ENCODE results near the gene CAD.

The CAD gene

GRCh38 chr2:27251766-27252165 lies 34.6 kb downstream of the CAD start:
- no peaks in the 10 kb centered on the region for H3K9me3 ChIP-seq
- no peak for DNase-seq
- TF ChIP-seq CTCF (IDR thresholded peaks at IDR 0.05; ENCODE audit: low read depth, low read length): no peak
- no peaks in the 10 kb centered on the region for H3K27me3 ChIP-seq
- H3K4me1 ChIP-seq: peaks cover 13% of the 10 kb centered on the region
- no peak overlapping the region for H3K4me3 ChIP-seq (ENCODE audit: low read depth, low read length)
- no peaks in the 10 kb centered on the region for H3K36me3 ChIP-seq

- Histone ChIP-seq H3K27me3 (peaks cover 2% of the 10 kb centered on the region; the same call in 1 of the 2 replicates), H3K4me3 (ENCODE audit: low read depth, low read length) (peak overlapping the region; percentile 3; the same call in 1 of the 2 replicates), H3K36me3 (no peaks in the 10 kb centered on the region), H3K4me1 (peaks cover 13% of the 10 kb centered on the region), H3K9me3 (no peaks in the 10 kb centered on the region)
- peak; percentile 81 for DNase-seq
- TF ChIP-seq CTCF (IDR thresholded peaks at IDR 0.05; ENCODE audit: low read depth, low read length): no peak
Measured at GRCh38 chr2:27255187-27255586, 38.0 kb downstream of the CAD start.

- no peaks in the 10 kb centered on the region for H3K36me3 ChIP-seq
- no peak overlapping the region; the same call in 1 of the 2 replicates for H3K4me3 ChIP-seq (ENCODE audit: low read depth, low read length)
- H3K27me3 ChIP-seq: peaks cover 6% of the 10 kb centered on the region
- no peaks in the 10 kb centered on the region for H3K9me3 ChIP-seq
- no peak for TF ChIP-seq CTCF (IDR thresholded peaks at IDR 0.05; ENCODE audit: low read depth, low read length)
- peaks cover 13% of the 10 kb centered on the region for H3K4me1 ChIP-seq
- DNase-seq: no peak
Measured at GRCh38 chr2:27255660-27256059, 38.5 kb downstream of the CAD start.

GRCh38 chr2:27256855-27257454 lies 39.8 kb downstream of the CAD start:
- TF ChIP-seq CTCF (IDR thresholded peaks at IDR 0.05; ENCODE audit: low read depth, low read length): no peak
- no peak for DNase-seq
- H3K9me3 ChIP-seq: no peaks in the 10 kb centered on the region

GRCh38 chr2:27258051-27258450 lies 40.9 kb downstream of the CAD start:
- Histone ChIP-seq H3K4me3 (ENCODE audit: low read depth, low read length) (no peak overlapping the region), H3K27me3 (peaks cover 30% of the 10 kb centered on the region), H3K36me3 (no peaks in the 10 kb centered on the region), H3K9me3 (no peaks in the 10 kb centered on the region), H3K4me1 (peaks cover 13% of the 10 kb centered on the region)
- no peak for TF ChIP-seq CTCF (IDR thresholded peaks at IDR 0.05; ENCODE audit: low read depth, low read length)
- no peak for DNase-seq

More at GRCh38 chr2:27256855-27257454, 39.8 kb downstream of the CAD start:
- Histone ChIP-seq H3K36me3 (no peaks in the 10 kb centered on the region), H3K27me3 (peaks cover 19% of the 10 kb centered on the region), H3K4me3 (ENCODE audit: low read depth, low read length) (no peak overlapping the region), H3K4me1 (peaks cover 13% of the 10 kb centered on the region)

GRCh38 chr2:27261241-27261925 lies 44.2 kb downstream of the CAD start:
- peaks cover 8% of the 10 kb centered on the region for H3K4me1 ChIP-seq
- no peak for TF ChIP-seq CTCF (IDR thresholded peaks at IDR 0.05; ENCODE audit: low read depth, low read length)
- H3K27me3 ChIP-seq: peaks cover 57% of the 10 kb centered on the region
- peaks cover 6% of the 10 kb centered on the region for H3K9me3 ChIP-seq
- H3K36me3 ChIP-seq: no peaks in the 10 kb centered on the region; the same call in 1 of the 2 replicates
- no peak overlapping the region for H3K4me3 ChIP-seq (ENCODE audit: low read depth, low read length)
- no peak for DNase-seq

All from BE2C (cell line).